Vagina (tissue), 2 donors: Measurements from ENCODE around the gene GPR37L1.

Experiments used
- POLR2A ChIP-seq, 2 donors: fragments of 450-650 bp; IDR thresholded peaks; one replicate each; pipeline ENCODE4 v1.6.1; 2017; ENCODE audit warnings: antibody characterized with exemption in 2 of 2, mild to moderate bottlenecking in 2 of 2, moderate library complexity in 2 of 2
- POLR2AphosphoS5 ChIP-seq, 2 donors: sonication (generic); formaldehyde crosslinking; IDR thresholded peaks; one replicate each; pipeline ENCODE4 v1.9.0; 2017; ENCODE audit warnings: antibody characterized with exemption in 2 of 2, mild to moderate bottlenecking in 2 of 2, low read depth in 1 of 2; ENCODE audit not compliant: insufficient read depth in 1 of 2
- TF ChIP-seq, protein P1 (sequence below), 3 experiments: fragments of 450-650 bp in 2 of 3; fragments of 200-600 bp in 1 of 3; sonication (generic) in 1 of 3; IDR thresholded peaks; one replicate each; pipeline ENCODE4 v1.5.1; 2017 to 2019; ENCODE audit warnings: antibody characterized with exemption in 3 of 3, mild to moderate bottlenecking in 2 of 3, moderate library complexity in 2 of 3

- no peak for TF ChIP-seq POLR2A (IDR thresholded peaks at IDR 0.05)
- TF ChIP-seq, protein P1, sequence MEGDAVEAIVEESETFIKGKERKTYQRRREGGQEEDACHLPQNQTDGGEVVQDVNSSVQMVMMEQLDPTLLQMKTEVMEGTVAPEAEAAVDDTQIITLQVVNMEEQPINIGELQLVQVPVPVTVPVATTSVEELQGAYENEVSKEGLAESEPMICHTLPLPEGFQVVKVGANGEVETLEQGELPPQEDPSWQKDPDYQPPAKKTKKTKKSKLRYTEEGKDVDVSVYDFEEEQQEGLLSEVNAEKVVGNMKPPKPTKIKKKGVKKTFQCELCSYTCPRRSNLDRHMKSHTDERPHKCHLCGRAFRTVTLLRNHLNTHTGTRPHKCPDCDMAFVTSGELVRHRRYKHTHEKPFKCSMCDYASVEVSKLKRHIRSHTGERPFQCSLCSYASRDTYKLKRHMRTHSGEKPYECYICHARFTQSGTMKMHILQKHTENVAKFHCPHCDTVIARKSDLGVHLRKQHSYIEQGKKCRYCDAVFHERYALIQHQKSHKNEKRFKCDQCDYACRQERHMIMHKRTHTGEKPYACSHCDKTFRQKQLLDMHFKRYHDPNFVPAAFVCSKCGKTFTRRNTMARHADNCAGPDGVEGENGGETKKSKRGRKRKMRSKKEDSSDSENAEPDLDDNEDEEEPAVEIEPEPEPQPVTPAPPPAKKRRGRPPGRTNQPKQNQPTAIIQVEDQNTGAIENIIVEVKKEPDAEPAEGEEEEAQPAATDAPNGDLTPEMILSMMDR (IDR thresholded peaks at IDR 0.05): no peak
- TF ChIP-seq POLR2AphosphoS5 (IDR thresholded peaks at IDR 0.05; ENCODE audit: insufficient read depth in 1 of 2, low read depth in 1 of 2): no peak
Observed at GRCh38 chr1:202105571-202106339, 17.0 kb upstream of the GPR37L1 start.
